Endothelial cell (in vitro differentiated cells): ENCODE measurements around the gene TRAM2. TPM values are rescaled to one million over a fixed set of nuclear protein-coding genes. Genes with fewer than 3 reads are reported as not detected.

Source experiments
- DNase-seq: peaks from one replicate; pipeline ENCODE4 v3.0.0; 2021; ENCODE audit warnings: low spot score
- H3K27ac Mint-ChIP-seq: one replicate; pipeline ENCODE4 v1.8.0; 2021; ENCODE audit warnings: mixed read lengths, inconsistent platforms; ENCODE audit not compliant: unreplicated experiment
- H3K27me3 Mint-ChIP-seq: one replicate; pipeline ENCODE4 v1.8.0; 2021; ENCODE audit warnings: mild to moderate bottlenecking, moderate library complexity, mixed read lengths, inconsistent platforms; ENCODE audit not compliant: unreplicated experiment
- H3K36me3 Mint-ChIP-seq: one replicate; pipeline ENCODE4 v1.8.0; 2021; ENCODE audit warnings: mild to moderate bottlenecking, low read depth, mixed read lengths, inconsistent platforms; ENCODE audit not compliant: unreplicated experiment
- H3K4me1 Mint-ChIP-seq: one replicate; pipeline ENCODE4 v1.8.0; 2021; ENCODE audit warnings: mild to moderate bottlenecking, mixed read lengths, inconsistent platforms; ENCODE audit not compliant: unreplicated experiment
- H3K4me3 Mint-ChIP-seq: one replicate; pipeline ENCODE4 v1.8.0; 2021; ENCODE audit warnings: mild to moderate bottlenecking, mixed read lengths, inconsistent platforms; ENCODE audit not compliant: unreplicated experiment
- H3K9me3 Mint-ChIP-seq: one replicate; pipeline ENCODE4 v1.8.0; 2021; ENCODE audit warnings: mixed read lengths, inconsistent platforms; ENCODE audit not compliant: unreplicated experiment
- CTCF ChIP-seq: fragments of 200-600 bp; sonication (generic); IDR thresholded peaks from one replicate; pipeline ENCODE4 v1.5.0; 2021; ENCODE audit warnings: antibody characterized with exemption; ENCODE audit not compliant: unreplicated experiment
- total RNA-seq: library from RNA; stranded (reverse); fragmentation: NEBNext Ultra II Directional; extraction: Animal tissue kit (Norgen Biotek cat#: 25700); gene quantifications from one replicate; pipeline ENCODE4 v1.2.1, GENCODE V29; 2021; ENCODE audit not compliant: unreplicated experiment

TRAM2 gene
- total RNA-seq, 1 donor from 2014 or later = 29.4 TPM

- Mint-ChIP-seq H3K4me3 (no peak overlapping the region), H3K36me3 (peaks cover 9% of the 10 kb centered on the region), H3K27me3 (peaks cover 10% of the 10 kb centered on the region), H3K4me1 (peaks cover 26% of the 10 kb centered on the region), H3K9me3 (no peaks in the 10 kb centered on the region), H3K27ac (peak overlapping the region; percentile 81)
- no peak for TF ChIP-seq CTCF
- no peak for DNase-seq
Measured at GRCh38 chr6:52498538-52499017, 78.3 kb downstream of the TRAM2 start.

GRCh38 chr6:52497652-52498408 lies 79.0 kb downstream of the TRAM2 start:
- TF ChIP-seq CTCF = no peak
- Mint-ChIP-seq H3K27ac (no peak overlapping the region), H3K9me3 (no peaks in the 10 kb centered on the region), H3K27me3 (peaks cover 10% of the 10 kb centered on the region), H3K36me3 (peaks cover 8% of the 10 kb centered on the region), H3K4me1 (peaks cover 23% of the 10 kb centered on the region), H3K4me3 (no peak overlapping the region)
- no peak for DNase-seq

- Mint-ChIP-seq H3K4me1 (peaks cover 19% of the 10 kb centered on the region), H3K9me3 (no peaks in the 10 kb centered on the region), H3K4me3 (no peak overlapping the region), H3K36me3 (peaks cover 4% of the 10 kb centered on the region), H3K27ac (no peak overlapping the region), H3K27me3 (peaks cover 8% of the 10 kb centered on the region)
- TF ChIP-seq CTCF = no peak
- DNase-seq = no peak
Measured at GRCh38 chr6:52496631-52497030, 80.2 kb downstream of the TRAM2 start.

- DNase-seq = no peak
- Mint-ChIP-seq H3K4me3 (no peak overlapping the region), H3K27me3 (peaks cover 8% of the 10 kb centered on the region), H3K27ac (no peak overlapping the region), H3K36me3 (peaks cover 4% of the 10 kb centered on the region), H3K4me1 (peaks cover 19% of the 10 kb centered on the region), H3K9me3 (no peaks in the 10 kb centered on the region)
- no peak for TF ChIP-seq CTCF
Measured at GRCh38 chr6:52495922-52496321, 80.9 kb downstream of the TRAM2 start.

GRCh38 chr6:52494298-52495072 lies 82.4 kb downstream of the TRAM2 start:
- no peak for TF ChIP-seq CTCF
- Mint-ChIP-seq H3K27me3 (peaks cover 4% of the 10 kb centered on the region), H3K4me1 (peaks cover 22% of the 10 kb centered on the region), H3K4me3 (no peak overlapping the region), H3K36me3 (peaks cover 4% of the 10 kb centered on the region), H3K27ac (no peak overlapping the region), H3K9me3 (no peaks in the 10 kb centered on the region)
- DNase-seq = no peak
